Tibial nerve (tissue), 4 donors: ENCODE data around the gene WDR81.

ENCODE experiments used
- CTCF ChIP-seq, 5 experiments: fragments of 200-600 bp in 3 of 5; fragments of 450-650 bp in 2 of 5; sonication (generic) in 3 of 5; IDR thresholded peaks; one replicate each; pipeline ENCODE4 v1.5.1; 2016 to 2019; ENCODE audit warnings: antibody characterized with exemption in 5 of 5, mild to moderate bottlenecking in 3 of 5, moderate library complexity in 2 of 5
- EP300 ChIP-seq, 2 donors: sonication (generic); formaldehyde crosslinking; IDR thresholded peaks; one replicate each; pipeline ENCODE4 v1.6.1; 2017; ENCODE audit warnings: antibody characterized with exemption in 2 of 2, mild to moderate bottlenecking in 1 of 2

DNA sequence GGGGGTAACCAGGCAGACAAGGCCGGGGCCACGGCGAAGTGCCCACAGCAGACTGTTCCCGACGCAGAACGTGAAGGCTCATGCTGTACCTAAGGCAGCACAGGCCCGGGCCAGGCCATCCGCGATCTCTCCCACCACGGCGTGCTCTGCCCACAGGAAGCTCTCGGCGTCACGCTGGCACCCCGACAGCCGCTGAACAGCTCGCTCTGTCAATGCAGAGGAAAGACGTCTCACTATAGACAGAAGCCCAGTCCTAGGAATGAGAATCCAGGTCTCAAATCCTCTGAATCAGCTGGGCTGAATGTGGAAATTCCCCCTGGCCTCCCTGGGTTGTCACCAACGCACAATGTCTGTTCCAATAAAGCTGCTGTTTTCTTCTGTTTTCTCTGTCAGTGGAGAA lies 58.8 kb downstream of the WDR81 start:
- TF ChIP-seq CTCF (IDR thresholded peaks at IDR 0.05) = no peak
- TF ChIP-seq EP300 (IDR thresholded peaks at IDR 0.05) = no peak
